HepG2 (cell line): ENCODE results near the gene TEAD4. TPM values are rescaled to one million over a fixed set of nuclear protein-coding genes. Genes with fewer than 3 reads are reported as not detected.

Experiments
- DR1 ChIP-seq: sonication (generic); formaldehyde crosslinking; IDR thresholded peaks from 2 replicates; pipeline ENCODE4 v1.8.0; 2021; ENCODE audit warnings: mild to moderate bottlenecking, missing genetic modification reagents, inconsistent platforms
- HNRNPLL ChIP-seq: fragments of 200-400 bp; formaldehyde crosslinking; IDR thresholded peaks from 2 replicates; pipeline ENCODE4 v1.6.1; 2017; ENCODE audit warnings: mild to moderate bottlenecking, low read depth, low read length; ENCODE audit not compliant: poor library complexity, severe bottlenecking
- KDM4B ChIP-seq: sonication (generic); formaldehyde crosslinking; IDR thresholded peaks from 2 replicates; pipeline ENCODE4 v1.4.0; 2020; ENCODE audit warnings: missing genetic modification reagents
- KLF16 ChIP-seq, 2 experiments: sonication (generic) in 1 of 2; formaldehyde crosslinking in 1 of 2; IDR thresholded peaks; 2 replicates each; pipeline versions ENCODE4 v1.6.1 to v1.8.0; 2016 to 2023; ENCODE audit warnings: missing genetic modification reagents in 2 of 2, missing compliant biosample characterization in 1 of 2
- MIER3 ChIP-seq: IDR thresholded peaks from 2 replicates; pipeline ENCODE4 v1.6.1; 2016; ENCODE audit warnings: missing compliant biosample characterization, borderline replicate concordance
- MXD4 ChIP-seq: IDR thresholded peaks from 2 replicates; pipeline ENCODE4 v1.6.1; 2016; ENCODE audit warnings: mild to moderate bottlenecking, missing biosample characterization, missing genetic modification reagents
- NR2F2 ChIP-seq: IDR thresholded peaks from 2 replicates; pipeline ENCODE4 v1.6.1; 2012; ENCODE audit warnings: low read depth, inconsistent platforms, borderline replicate concordance
- POLR2G ChIP-seq: fragments of 200-400 bp; formaldehyde crosslinking; IDR thresholded peaks from 2 replicates; pipeline ENCODE4 v1.6.1; 2018; ENCODE audit warnings: mild to moderate bottlenecking, low read depth, low read length, moderate library complexity
- RCOR2 ChIP-seq: IDR thresholded peaks from 2 replicates; pipeline ENCODE4 v1.6.1; 2016; ENCODE audit warnings: missing biosample characterization, missing genetic modification reagents
- REPIN1 ChIP-seq: sonication (generic); formaldehyde crosslinking; IDR thresholded peaks from 2 replicates; pipeline ENCODE4 v1.8.0; 2022; ENCODE audit warnings: missing genetic modification reagents, low read depth, mild to moderate bottlenecking, borderline replicate concordance
- SMAD1 ChIP-seq: sonication (generic); formaldehyde crosslinking; IDR thresholded peaks from 2 replicates; pipeline ENCODE4 v1.4.0; 2020; ENCODE audit warnings: missing genetic modification reagents, low read depth, mild to moderate bottlenecking, borderline replicate concordance
- TEAD2 ChIP-seq: sonication (generic); formaldehyde crosslinking; IDR thresholded peaks from 2 replicates; pipeline ENCODE4 v1.9.0; 2021; ENCODE audit warnings: missing genetic modification reagents
- ZEB1 ChIP-seq: IDR thresholded peaks from 2 replicates; pipeline ENCODE4 v1.6.1; 2012; ENCODE audit warnings: mild to moderate bottlenecking, low read depth, inconsistent platforms; ENCODE audit not compliant: insufficient replicate concordance
- ZFP37 ChIP-seq: sonication (generic); formaldehyde crosslinking; IDR thresholded peaks from 2 replicates; pipeline ENCODE4 v1.4.0; 2020; ENCODE audit warnings: missing genetic modification reagents, borderline replicate concordance
- ZNF766 ChIP-seq: sonication (generic); formaldehyde crosslinking; IDR thresholded peaks from 2 replicates; pipeline ENCODE4 v1.5.0; 2020; ENCODE audit warnings: missing genetic modification reagents, borderline replicate concordance
- ZNF878 ChIP-seq: sonication (generic); formaldehyde crosslinking; IDR thresholded peaks from 2 replicates; pipeline ENCODE4 v1.8.1; 2023; ENCODE audit warnings: mild to moderate bottlenecking, missing genetic modification reagents, moderate library complexity
- ZNF883 ChIP-seq: sonication (generic); formaldehyde crosslinking; IDR thresholded peaks from 2 replicates; pipeline ENCODE4 v1.5.1; 2020; ENCODE audit warnings: mild to moderate bottlenecking, missing genetic modification reagents; ENCODE audit errors: not compliant biosample characterization
- polyA plus RNA-seq, 8 experiments: library from polyadenylated mRNA; depleted of rRNA in 3 of 8; stranded (reverse) in 7 of 8; unstranded in 1 of 8; fragments of >200 nt; fragmentation: Illumina TruSeq in 4 of 8; extraction: Trizol in 4 of 8; gene quantifications; 2 replicates each; pipeline versions ENCODE4 v1.2.1 to v1.2.3, GENCODE V29; 2011 to 2016; ENCODE audit warnings: low read depth in 4 of 8, missing spikeins in 1 of 8, mixed read lengths in 1 of 8; ENCODE audit not compliant: insufficient read depth in 1 of 8
- total RNA-seq, 5 experiments: library from RNA; depleted of rRNA; stranded (reverse); fragments of >200 nt; fragmentation: Illumina TruSeq; extraction: Trizol; gene quantifications; 2 replicates each; pipeline ENCODE4 v1.2.3, GENCODE V29; 2016; ENCODE audit warnings: low read depth in 1 of 5
- TF ChIP-seq, protein P1 (sequence below): sonication (generic); formaldehyde crosslinking; IDR thresholded peaks from 2 replicates; pipeline ENCODE4 v1.5.0; 2020; ENCODE audit warnings: mild to moderate bottlenecking, missing genetic modification reagents
- TF ChIP-seq, protein P2 (sequence below), 2 experiments: IDR thresholded peaks; 2 replicates each; pipeline ENCODE4 v1.6.1; 2011 to 2012; ENCODE audit warnings: low read length in 2 of 2, borderline replicate concordance in 1 of 2, low read depth in 1 of 2, mild to moderate bottlenecking in 1 of 2, moderate library complexity in 1 of 2
- TF ChIP-seq, protein P3 (sequence below): sonication (generic); formaldehyde crosslinking; IDR thresholded peaks from 2 replicates; pipeline ENCODE4 v1.8.1; 2022; ENCODE audit warnings: low read depth, mild to moderate bottlenecking, missing genetic modification reagents

The TEAD4 gene
- total and polyA plus RNA-seq, 2 of the 13 experiments (the other 11 are each of a cell fraction or from before 2014, with no cell fraction given): 45.0 to 69.4 TPM

DNA sequence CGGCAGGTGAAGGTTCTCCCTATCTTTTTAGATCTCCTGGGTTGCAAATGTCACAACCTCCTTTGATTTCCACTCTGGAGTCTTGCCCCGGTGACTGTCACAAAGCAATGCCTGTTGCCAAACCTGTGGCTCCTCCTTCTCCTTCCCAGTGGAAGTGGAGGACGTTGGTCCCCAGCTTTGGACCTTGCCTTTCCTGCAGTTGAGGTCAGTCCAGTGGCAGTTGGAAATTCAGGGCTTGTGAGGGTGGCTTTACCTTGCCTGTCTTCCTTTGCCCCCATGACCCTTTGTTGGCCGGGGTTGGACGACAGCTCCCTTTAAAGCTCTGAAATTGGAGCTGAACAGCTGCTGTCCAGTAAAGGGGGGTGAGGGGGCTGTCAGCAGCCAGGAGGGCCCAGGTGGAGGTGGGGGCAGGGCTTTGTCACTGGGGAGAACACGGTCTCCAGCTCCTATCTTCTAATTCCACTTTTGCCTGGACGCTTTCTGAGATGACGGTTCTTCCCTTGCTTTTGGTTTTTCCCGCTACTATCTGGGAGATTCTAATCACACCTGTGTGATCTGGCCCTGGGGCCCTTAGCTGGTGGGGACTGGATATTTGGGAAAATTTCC is 4.1 kb downstream of the TEAD4 start (continued):
- TF ChIP-seq NR2F2: peak; percentile 77; the same call in 1 of the 2 replicates
- TF ChIP-seq DR1 (CRISPR knock-in tag): peak; percentile 54; the same call in 1 of the 2 replicates
- TF ChIP-seq MIER3 (CRISPR knock-in tag): no peak; the same call in 1 of the 2 replicates
- TF ChIP-seq ZEB1: peak; percentile 85
- TF ChIP-seq POLR2G: peak; percentile 93
- TF ChIP-seq REPIN1 (CRISPR knock-in tag): peak; percentile 50; the same call in 1 of the 2 replicates
- TF ChIP-seq, protein P1, sequence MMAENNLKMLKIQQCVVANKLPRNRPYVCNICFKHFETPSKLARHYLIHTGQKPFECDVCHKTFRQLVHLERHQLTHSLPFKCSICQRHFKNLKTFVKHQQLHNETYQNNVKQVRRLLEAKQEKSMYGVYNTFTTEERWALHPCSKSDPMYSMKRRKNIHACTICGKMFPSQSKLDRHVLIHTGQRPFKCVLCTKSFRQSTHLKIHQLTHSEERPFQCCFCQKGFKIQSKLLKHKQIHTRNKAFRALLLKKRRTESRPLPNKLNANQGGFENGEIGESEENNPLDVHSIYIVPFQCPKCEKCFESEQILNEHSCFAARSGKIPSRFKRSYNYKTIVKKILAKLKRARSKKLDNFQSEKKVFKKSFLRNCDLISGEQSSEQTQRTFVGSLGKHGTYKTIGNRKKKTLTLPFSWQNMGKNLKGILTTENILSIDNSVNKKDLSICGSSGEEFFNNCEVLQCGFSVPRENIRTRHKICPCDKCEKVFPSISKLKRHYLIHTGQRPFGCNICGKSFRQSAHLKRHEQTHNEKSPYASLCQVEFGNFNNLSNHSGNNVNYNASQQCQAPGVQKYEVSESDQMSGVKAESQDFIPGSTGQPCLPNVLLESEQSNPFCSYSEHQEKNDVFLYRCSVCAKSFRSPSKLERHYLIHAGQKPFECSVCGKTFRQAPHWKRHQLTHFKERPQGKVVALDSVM (CRISPR knock-in tag): no peak
- no peak for TF ChIP-seq HNRNPLL
- TF ChIP-seq, protein P2, sequence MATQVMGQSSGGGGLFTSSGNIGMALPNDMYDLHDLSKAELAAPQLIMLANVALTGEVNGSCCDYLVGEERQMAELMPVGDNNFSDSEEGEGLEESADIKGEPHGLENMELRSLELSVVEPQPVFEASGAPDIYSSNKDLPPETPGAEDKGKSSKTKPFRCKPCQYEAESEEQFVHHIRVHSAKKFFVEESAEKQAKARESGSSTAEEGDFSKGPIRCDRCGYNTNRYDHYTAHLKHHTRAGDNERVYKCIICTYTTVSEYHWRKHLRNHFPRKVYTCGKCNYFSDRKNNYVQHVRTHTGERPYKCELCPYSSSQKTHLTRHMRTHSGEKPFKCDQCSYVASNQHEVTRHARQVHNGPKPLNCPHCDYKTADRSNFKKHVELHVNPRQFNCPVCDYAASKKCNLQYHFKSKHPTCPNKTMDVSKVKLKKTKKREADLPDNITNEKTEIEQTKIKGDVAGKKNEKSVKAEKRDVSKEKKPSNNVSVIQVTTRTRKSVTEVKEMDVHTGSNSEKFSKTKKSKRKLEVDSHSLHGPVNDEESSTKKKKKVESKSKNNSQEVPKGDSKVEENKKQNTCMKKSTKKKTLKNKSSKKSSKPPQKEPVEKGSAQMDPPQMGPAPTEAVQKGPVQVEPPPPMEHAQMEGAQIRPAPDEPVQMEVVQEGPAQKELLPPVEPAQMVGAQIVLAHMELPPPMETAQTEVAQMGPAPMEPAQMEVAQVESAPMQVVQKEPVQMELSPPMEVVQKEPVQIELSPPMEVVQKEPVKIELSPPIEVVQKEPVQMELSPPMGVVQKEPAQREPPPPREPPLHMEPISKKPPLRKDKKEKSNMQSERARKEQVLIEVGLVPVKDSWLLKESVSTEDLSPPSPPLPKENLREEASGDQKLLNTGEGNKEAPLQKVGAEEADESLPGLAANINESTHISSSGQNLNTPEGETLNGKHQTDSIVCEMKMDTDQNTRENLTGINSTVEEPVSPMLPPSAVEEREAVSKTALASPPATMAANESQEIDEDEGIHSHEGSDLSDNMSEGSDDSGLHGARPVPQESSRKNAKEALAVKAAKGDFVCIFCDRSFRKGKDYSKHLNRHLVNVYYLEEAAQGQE (IDR thresholded peaks at IDR 0.05; ENCODE audit: borderline replicate concordance in 1 of 2, low read depth in 1 of 2, low read length in 2 of 2): no peak
- TF ChIP-seq RCOR2 (CRISPR knock-in tag): no peak
- no peak for TF ChIP-seq SMAD1 (CRISPR knock-in tag)
- TF ChIP-seq ZNF766 (CRISPR knock-in tag): no peak; the same call in 1 of the 2 replicates
- TF ChIP-seq KDM4B (CRISPR knock-in tag): no peak
- no peak for TF ChIP-seq ZNF878 (CRISPR knock-in tag)
- TF ChIP-seq, protein P3, sequence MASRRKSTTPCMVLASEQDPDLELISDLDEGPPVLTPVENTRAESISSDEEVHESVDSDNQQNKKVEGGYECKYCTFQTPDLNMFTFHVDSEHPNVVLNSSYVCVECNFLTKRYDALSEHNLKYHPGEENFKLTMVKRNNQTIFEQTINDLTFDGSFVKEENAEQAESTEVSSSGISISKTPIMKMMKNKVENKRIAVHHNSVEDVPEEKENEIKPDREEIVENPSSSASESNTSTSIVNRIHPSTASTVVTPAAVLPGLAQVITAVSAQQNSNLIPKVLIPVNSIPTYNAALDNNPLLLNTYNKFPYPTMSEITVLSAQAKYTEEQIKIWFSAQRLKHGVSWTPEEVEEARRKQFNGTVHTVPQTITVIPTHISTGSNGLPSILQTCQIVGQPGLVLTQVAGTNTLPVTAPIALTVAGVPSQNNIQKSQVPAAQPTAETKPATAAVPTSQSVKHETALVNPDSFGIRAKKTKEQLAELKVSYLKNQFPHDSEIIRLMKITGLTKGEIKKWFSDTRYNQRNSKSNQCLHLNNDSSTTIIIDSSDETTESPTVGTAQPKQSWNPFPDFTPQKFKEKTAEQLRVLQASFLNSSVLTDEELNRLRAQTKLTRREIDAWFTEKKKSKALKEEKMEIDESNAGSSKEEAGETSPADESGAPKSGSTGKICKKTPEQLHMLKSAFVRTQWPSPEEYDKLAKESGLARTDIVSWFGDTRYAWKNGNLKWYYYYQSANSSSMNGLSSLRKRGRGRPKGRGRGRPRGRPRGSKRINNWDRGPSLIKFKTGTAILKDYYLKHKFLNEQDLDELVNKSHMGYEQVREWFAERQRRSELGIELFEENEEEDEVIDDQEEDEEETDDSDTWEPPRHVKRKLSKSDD: no peak
- TF ChIP-seq ZFP37 (CRISPR knock-in tag): no peak
- peak in 1 of 2 experiments; percentile 49; a peak in 1 of 4 replicates for TF ChIP-seq KLF16 (CRISPR knock-in tag; IDR thresholded peaks at IDR 0.05)
- TF ChIP-seq TEAD2: no peak
- TF ChIP-seq MXD4 (CRISPR knock-in tag): peak; percentile 42; the same call in 1 of the 2 replicates
- TF ChIP-seq ZNF883 (CRISPR knock-in tag): peak; percentile 19
